ACHN (cell line): ENCODE measurements around the gene RNFT2.

Experiments used
- DNase-seq: peaks from one replicate; pipeline ENCODE4 v3.0.0-alpha.2; 2015
- in situ Hi-C: cut with HindIII; loops from 2 replicates; pipeline ENCODE4 v1.10.0; 2017; ENCODE audit warnings: low sequenced_read_pairs, low pct_ligation_motif_present, low pct_unique_long_range_greater_than_20kb

RNFT2 gene

GRCh38 chr12:116737774-116738657 lies at the start of gene RNFT2, which contains the start of gene SPRING1:
TSS of gene RNFT2 (plus strand) at chr12:116738315. CDS start at chr12:116740498, 2,183 bp downstream.
TSS of gene SPRING1 (minus strand) at chr12:116738069. CDS start at chr12:116737900, 169 bp downstream.
- peak; percentile 100 for DNase-seq
- in situ Hi-C loops, result no loop called here

GRCh38 chr12:116689521-116689920 lies 48.6 kb upstream of the RNFT2 start:
- in situ Hi-C loops, result no loop called here

GRCh38 chr12:116689979-116690744 lies 48.0 kb upstream of the RNFT2 start:
- no peak for DNase-seq
- in situ Hi-C loops, result no loop called here

More at GRCh38 chr12:116689521-116689920, 48.6 kb upstream of the RNFT2 start:
- no peak for DNase-seq

GRCh38 chr12:116691205-116691604 lies 46.9 kb upstream of the RNFT2 start:
- in situ Hi-C loops, result no loop called here
- DNase-seq, result no peak

GRCh38 chr12:116691636-116692035 lies 46.5 kb upstream of the RNFT2 start:
- no peak for DNase-seq
- in situ Hi-C loops, result no loop called here

GRCh38 chr12:116692605-116693004 lies 45.5 kb upstream of the RNFT2 start:
- no peak for DNase-seq
- in situ Hi-C loops, result no loop called here

GRCh38 chr12:116693286-116694227 lies 44.6 kb upstream of the RNFT2 start:
- in situ Hi-C loops, result no loop called here
- no peak for DNase-seq

- no peak for DNase-seq
- in situ Hi-C loops, result no loop called here
These were observed 43.3 kb upstream of the RNFT2 start for GRCh38 chr12:116694653-116695463.

GRCh38 chr12:116695464-116695725 lies 42.7 kb upstream of the RNFT2 start:
- in situ Hi-C loops, result no loop called here
- no peak for DNase-seq

GRCh38 chr12:116697305-116697704 lies 40.8 kb upstream of the RNFT2 start:
- in situ Hi-C loops, result no loop called here
- peak; percentile 41 for DNase-seq

- in situ Hi-C loops, result no loop called here
- DNase-seq, result no peak
These were observed 40.4 kb upstream of the RNFT2 start for GRCh38 chr12:116697716-116698115.

GRCh38 chr12:116698116-116698515 lies 40.0 kb upstream of the RNFT2 start:
- no peak for DNase-seq

GRCh38 chr12:116698554-116699075 lies 39.5 kb upstream of the RNFT2 start:
- no peak for DNase-seq
- in situ Hi-C loops, result no loop called here

More at GRCh38 chr12:116698116-116698515, 40.0 kb upstream of the RNFT2 start:
- in situ Hi-C loops, result no loop called here

GRCh38 chr12:116700066-116700465 lies 38.0 kb upstream of the RNFT2 start:
- no peak for DNase-seq
- in situ Hi-C loops, result loop anchor here (25.0 kb wide), 1 partner anchor 212 kb away; the partner anchor contains the start of gene FBXW8

- no peak for DNase-seq
- in situ Hi-C loops, result loop anchor here (25.0 kb wide), 1 partner anchor 211 kb away; the partner anchor contains the start of gene FBXW8
These were observed 36.7 kb upstream of the RNFT2 start for GRCh38 chr12:116701432-116701831.

GRCh38 chr12:116703214-116703795 lies 34.8 kb upstream of the RNFT2 start:
- in situ Hi-C loops, result loop anchor here (25.0 kb wide), 1 partner anchor 209 kb away; the partner anchor contains the start of gene FBXW8

GRCh38 chr12:116707751-116708150 lies 30.4 kb upstream of the RNFT2 start:
- in situ Hi-C loops, result loop anchor here (25.0 kb wide), 1 partner anchor 205 kb away; the partner anchor contains the start of gene FBXW8
- DNase-seq, result no peak

More at GRCh38 chr12:116703214-116703795, 34.8 kb upstream of the RNFT2 start:
- peak; percentile 74 for DNase-seq
